Choroid plexus epithelial cell (primary cell): Measurements from ENCODE around the gene RPS5.
"Not testable (repeated sequence)": the region's sequence is repeated elsewhere in the genome, so short reads cannot be mapped to it uniquely, and the experiment has no call there.

Source experiments
- DNase-seq: peaks from one replicate; pipeline ENCODE4 v3.0.0-alpha.2; 2010; ENCODE audit warnings: low read depth
- H3K4me3 ChIP-seq: 2 replicates; pipeline ENCODE4 v1.5.1; 2011; ENCODE audit warnings: low read depth, mild to moderate bottlenecking, control low read depth, low read length, moderate library complexity
- CTCF ChIP-seq: conservative IDR thresholded peaks from 2 replicates; pipeline ENCODE4 v1.5.1; 2011; ENCODE audit warnings: low read depth, mild to moderate bottlenecking, control low read depth, inconsistent platforms, low read length, moderate library complexity

The RPS5 gene

GRCh38 chr19:58386576-58387337, at the start of gene RPS5:
Gene RPS5, plus strand, starts transcription at chr19:58387269. Its CDS starts 869 bp downstream, at chr19:58388138.
- peak within 1 kb of the TSS; percentile 82 for H3K4me3 ChIP-seq
- peak; percentile 99 for DNase-seq
- no peak for TF ChIP-seq CTCF

- no peak for TF ChIP-seq CTCF
- no peak overlapping the region for H3K4me3 ChIP-seq
- DNase-seq = no peak
These were observed 48.7 kb upstream of the RPS5 start for GRCh38 chr19:58338336-58338735.

- H3K4me3 ChIP-seq = no peak overlapping the region
- TF ChIP-seq CTCF = no peak
- DNase-seq = no peak
These were observed 48.1 kb upstream of the RPS5 start for GRCh38 chr19:58338825-58339558.

GRCh38 chr19:58345558-58345957, 41.5 kb upstream of the RPS5 start:
- H3K4me3 ChIP-seq = no peak overlapping the region
- no peak for TF ChIP-seq CTCF
- no peak for DNase-seq

- no peak for TF ChIP-seq CTCF
- DNase-seq = peak; percentile 67
These were observed 39.8 kb upstream of the RPS5 start for GRCh38 chr19:58346961-58347929.

GRCh38 chr19:58348080-58348479, 39.0 kb upstream of the RPS5 start:
- H3K4me3 ChIP-seq = peak overlapping the region; percentile 87
- DNase-seq = not testable (repeated sequence)

More at GRCh38 chr19:58346961-58347929, 39.8 kb upstream of the RPS5 start:
- peak overlapping the region; percentile 87 for H3K4me3 ChIP-seq

GRCh38 chr19:58349590-58349989, 37.5 kb upstream of the RPS5 start:
- TF ChIP-seq CTCF = no peak
- DNase-seq = no peak
- no peak overlapping the region for H3K4me3 ChIP-seq
